GM18502 (cell line): ENCODE measurements around the gene ETV7.
"Not testable (repeated sequence)": the region's sequence is repeated elsewhere in the genome, so short reads cannot be mapped to it uniquely, and the experiment has no call there.

Source experiments
- ATAC-seq: cut with Tn5 transposase; IDR thresholded peaks from one replicate; pipeline ENCODE4 v1.9.1; 2021; ENCODE audit warnings: mild to moderate bottlenecking; ENCODE audit not compliant: unreplicated experiment, poor library complexity

The ETV7 gene

DNA sequence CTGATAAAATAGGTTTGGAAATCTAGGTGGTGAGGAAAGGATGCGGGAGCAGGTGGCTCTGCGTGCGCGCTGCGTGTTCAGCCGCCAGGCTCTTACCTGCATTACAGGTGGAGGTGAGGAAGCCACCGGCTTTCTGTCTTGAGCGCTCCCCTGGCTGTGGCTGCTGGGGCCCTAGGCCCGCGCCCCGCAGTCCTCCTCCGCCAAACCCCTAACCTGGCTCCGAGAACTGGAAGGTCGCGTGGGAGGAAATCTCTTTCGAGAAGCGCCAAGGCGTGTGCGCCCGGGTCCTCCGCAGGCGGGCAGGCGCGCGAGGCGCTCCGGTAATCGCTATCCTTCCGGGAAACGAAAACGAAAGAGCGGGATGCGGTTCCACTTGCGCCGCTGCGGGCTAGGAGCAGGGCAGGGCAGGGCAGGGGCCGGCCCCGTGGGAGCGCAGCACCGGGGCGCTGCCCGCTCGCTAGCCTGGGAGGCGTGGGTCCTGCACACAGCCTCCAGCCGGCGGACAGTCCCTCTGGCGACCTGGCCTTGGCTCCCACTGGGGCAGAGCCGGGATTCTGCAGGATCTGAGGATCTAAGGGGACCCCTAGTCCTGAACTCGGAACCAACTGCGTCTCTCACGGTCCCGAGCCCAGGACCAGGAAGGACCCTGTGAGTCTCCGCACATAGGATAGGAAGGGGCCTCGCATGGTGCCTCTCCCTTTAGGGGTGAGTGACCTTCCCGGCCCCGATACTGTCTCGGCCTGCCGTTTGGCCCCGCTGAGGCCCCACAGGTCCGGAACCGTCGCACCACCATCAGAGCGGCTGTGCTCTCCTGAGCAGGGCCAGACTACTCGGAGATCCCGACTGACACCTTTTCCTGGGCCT, at the start of gene ETV7:
Gene ETV7 (minus strand): TSS at position 230 of the 864 bp plus-strand sequence. CDS start 128 bp downstream, at position 102.
- ATAC-seq = no peak

- ATAC-seq = no peak
Observed at GRCh38 chr6:36436466-36436865, 49.0 kb upstream of the ETV7 start.

DNA sequence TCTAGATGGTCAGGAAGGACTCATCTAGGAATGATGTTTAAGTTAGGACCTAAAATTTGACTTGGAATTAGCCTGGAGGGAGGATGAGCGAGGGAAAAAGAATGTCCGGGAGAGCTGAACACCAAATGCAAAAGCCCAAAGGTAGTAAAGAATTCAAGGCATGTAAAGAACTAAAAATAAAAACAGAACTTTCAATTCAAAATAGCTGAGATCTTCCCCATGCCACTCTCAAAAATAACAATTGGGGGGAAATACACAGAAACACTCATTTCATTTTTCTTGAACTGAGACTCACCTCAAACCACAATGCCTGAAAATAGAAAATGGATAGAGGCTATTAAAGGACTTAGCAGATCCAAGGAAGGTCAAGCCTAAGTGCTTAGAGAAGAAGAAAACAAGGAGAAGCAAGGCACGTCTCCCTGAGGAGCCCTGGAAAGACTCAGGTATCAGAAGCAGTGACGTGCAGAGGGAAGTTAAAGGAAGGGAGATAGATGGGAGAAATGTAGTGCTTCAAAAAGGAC, 44.7 kb upstream of the ETV7 start:
- no peak for ATAC-seq

DNA sequence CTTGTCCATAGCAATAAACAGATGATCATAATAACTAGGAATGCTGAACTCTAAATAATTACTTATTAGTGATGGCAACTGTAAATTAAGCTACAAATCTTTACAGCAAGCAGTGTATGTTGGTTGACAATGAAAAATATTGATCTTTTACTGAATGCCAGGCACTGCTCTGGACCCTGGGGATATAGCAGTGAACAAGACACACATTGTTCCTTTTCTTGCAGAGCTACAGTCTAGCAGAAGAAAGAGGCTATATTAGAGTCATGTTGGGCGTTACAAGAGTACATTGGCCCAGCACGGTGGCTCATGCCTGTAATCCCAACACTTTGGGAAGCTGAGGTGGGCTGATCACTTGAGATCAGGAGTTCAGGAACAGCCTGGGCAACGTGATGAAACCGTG, 43.7 kb upstream of the ETV7 start:
- ATAC-seq = no peak

DNA sequence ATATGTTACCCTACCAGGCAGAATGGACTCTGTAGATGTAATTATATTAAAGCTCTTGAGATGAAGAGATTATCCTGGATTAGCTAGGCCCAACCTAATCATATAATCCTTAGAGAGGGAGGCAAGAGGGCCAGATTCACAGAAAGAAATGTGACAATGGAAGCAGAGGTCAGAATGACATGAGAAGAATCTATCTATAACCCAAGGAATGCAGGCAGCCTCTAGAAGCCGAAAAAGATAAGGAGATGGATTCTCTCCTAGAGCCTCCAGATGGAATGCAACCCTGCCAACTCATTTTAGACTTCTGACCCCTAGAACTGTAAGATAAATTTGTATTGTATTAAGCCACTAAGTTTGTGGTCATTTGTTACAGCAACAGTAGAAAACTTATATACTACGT, 42.9 kb upstream of the ETV7 start:
- no peak for ATAC-seq

DNA sequence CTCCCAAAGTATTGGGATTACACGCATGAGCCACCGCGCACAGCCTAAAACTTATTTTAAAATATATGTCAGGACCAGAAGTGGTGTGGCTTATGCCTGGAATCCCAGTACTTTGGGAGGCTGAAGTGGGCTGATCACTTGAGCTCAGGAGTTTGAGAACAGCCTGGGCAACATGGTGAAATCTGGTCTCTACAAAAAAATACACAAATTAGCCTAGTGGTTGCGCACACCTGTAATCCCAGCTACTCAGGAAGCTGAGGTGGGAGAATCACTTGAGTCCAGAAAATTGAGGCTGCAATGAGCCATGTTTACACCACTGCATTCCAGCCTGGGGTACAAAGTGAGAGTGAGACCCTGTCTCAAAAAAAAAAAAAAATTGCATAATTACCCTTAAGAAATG, 41.4 kb upstream of the ETV7 start:
- ATAC-seq = no peak

GRCh38 chr6:36426622-36427021, 39.2 kb upstream of the ETV7 start:
- ATAC-seq = no peak

DNA sequence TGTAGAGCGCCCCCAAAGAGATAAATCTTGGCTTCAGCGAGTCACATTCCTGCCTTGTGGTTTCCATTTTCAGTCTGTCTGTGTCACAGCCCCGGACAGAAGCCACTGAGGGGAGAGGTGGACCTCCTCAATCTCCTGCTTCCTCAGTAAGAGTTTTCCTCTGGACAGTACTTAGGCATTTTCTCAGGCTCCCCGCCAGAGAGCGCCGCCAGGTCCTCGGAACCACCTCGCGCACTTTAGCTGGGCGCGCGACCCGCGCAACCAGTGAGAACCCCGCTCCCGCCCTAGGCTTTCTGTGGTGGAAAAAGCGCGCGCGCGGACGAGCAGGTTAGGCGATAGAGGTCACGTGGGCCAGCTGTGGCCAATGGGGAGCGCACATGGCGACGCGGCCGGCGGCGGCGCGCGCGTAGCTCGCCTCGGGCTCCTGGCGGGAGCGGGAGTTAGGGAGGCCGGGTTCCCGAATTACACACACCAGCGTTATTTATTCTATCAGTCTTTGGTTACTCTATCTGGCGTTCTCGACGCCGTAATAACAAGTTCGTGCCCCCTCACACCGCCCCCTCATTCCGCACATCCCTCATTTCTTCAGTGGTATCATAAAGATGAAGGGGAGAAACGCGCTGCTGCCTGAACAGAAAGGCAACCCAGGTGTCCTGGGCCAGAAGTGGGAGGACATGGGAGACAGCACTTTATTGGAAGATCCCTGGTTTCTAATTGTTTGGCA, 35.8 kb upstream of the ETV7 start:
- ATAC-seq = peak; percentile 95

GRCh38 chr6:36422714-36423100, 35.2 kb upstream of the ETV7 start:
- ATAC-seq = no peak

DNA sequence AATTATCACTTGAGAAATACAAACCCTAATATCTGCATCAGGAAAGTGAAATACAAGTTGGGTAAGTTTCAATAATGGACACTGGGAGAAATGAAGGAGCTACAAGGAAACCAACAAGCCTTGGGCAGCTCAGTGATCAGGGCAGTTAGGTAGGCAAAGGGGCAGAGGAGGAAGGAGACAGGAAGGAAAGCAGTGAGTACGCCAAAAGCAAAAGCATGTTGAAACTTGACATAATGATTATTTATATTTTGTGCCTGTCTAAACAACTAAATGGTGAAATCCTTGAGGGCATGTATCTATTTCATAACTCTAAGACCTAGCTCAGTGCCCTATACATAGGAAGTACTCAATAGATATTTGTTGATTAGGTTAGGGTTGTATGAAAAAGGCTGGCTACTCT, 31.8 kb upstream of the ETV7 start:
- ATAC-seq = no peak

DNA sequence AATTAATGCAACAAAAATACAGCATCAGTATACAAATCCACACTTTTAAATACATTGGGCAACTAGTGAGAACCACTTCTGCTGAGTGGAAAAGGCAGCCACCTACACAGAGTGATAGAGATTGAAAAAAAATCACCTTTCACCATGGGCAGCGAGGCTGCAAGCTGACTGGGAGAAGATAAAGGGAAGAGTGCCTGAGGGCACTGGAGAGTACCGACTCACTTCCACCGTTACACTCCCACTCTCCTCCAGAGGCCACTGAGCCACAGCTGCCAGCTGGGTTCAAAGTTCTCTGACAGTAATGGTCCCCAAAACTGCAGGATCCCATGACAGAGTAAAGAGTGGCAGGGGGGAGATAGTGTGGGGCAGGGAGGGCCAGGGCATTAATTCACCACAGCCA, 31.1 kb upstream of the ETV7 start:
- no peak for ATAC-seq

DNA sequence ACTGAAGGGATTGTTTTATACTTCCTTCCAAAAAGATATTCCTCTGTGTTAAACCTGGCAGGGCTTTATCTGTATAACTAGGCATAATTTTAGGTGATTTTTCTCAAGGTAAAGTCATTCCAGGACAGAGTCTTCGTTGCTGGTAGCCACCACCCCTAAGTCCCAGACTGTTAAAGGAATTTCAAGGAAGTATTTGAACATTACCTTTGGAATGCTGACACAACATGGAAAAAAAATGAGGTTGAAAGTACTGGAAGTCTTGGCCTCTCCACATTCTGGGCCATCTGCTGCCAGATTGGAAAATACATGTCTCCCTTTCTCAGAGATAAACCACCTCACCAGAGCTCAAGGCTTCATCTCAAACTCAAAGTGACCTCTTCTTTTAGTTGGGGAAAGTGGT, 27.0 kb upstream of the ETV7 start:
- ATAC-seq = no peak

GRCh38 chr6:36413489-36414480, 26.3 kb upstream of the ETV7 start:
- no peak for ATAC-seq

GRCh38 chr6:36409718-36410117, 22.2 kb upstream of the ETV7 start:
- not testable (repeated sequence) for ATAC-seq

GRCh38 chr6:36404164-36404563, 16.7 kb upstream of the ETV7 start:
- ATAC-seq = no peak

DNA sequence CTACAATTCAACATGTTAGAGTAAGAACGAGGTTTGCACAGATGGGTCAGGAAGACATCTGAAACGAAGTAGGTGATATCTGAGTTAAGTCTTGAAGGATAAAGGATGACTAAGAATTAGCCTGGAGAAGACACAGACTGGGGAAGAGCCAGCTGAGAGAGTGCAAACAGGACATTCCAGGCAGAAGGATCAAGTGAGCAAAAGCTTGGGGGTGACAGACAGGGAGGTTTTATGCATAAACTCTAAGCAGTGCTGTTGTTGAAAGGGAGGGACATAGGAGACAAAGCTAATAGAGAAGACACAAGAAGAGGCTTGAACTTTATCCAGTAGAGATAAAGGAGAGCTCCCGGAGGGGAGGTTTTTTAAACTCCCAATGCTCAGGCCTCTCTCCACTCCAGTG, 15.0 kb upstream of the ETV7 start:
- ATAC-seq = no peak

- no peak for ATAC-seq
Observed at GRCh38 chr6:36399970-36400369, 12.5 kb upstream of the ETV7 start.

- no peak for ATAC-seq
Observed at GRCh38 chr6:36392621-36393020, 5.2 kb upstream of the ETV7 start.

DNA sequence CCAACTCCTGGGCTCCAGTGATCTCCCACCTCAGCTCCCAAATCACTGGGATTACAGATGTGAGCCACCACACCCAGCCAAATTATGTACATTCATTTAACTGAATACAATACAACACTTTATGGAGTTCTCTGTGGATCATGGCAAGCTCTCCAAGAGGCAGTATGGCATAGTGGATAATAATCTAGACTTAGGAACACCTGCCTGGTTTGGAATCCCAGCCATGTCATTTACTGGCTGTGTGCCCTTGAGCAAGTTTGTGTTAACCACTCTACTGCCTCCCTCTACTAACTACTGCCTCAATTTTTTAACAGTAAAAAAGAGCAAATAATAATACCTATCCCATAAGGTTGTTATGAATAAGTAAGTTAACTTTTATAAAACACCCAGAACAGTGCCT, 1.9 kb upstream of the ETV7 start:
- ATAC-seq = no peak
